ENCODE data around the gene DIDO1.

The DIDO1 gene

DNA sequence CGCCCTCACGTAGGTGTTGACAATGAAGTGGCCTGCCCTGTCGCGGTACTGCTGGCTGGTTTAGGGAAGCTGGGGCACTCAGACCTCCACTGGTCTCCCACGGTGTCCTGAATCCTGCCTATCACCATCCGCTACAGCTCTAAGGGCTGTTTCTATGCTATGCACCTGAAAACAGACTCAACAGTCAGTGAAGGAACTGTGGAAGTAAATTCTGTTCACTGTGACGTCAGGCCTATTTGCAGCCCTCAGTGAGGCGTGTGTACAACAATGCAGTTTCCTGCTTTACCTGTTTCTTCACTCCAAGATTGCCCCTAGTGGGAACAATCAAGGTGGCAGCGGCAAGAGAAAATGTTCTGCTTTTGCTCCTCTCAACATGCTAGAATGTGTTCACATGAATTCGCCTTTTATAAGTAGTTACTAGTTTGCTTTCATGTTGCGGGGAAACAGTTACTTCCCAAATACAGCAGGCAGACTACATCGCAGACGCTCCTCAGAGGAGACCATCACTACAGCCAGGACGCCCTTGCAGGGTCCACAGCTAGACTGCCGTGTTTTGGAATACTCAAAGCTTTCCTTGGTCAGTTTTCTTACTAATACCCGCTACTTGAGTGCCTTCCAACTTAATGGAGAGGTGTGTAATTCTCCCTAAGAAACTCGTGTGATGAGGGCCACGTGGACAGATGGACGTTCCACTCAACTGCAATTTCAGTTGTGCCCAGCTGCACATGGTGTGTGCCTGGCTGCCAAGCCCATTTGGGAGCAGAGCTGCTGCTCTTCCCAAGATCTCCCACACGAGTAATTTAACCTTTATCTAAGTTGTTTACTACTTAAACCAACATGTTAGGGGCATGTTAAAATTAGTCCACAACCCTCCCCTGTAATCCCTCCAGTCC lies 25.4 kb downstream of the DIDO1 start:
- intact Hi-C loops (cut with DNase I) = loop anchor here (1.0 to 2.0 kb wide), 2 partner anchors 25 to 108 kb away; partner anchors contain the start of gene DIDO1
- peak in 1 of 10 donors; percentile 53 for DNase-seq

DNA sequence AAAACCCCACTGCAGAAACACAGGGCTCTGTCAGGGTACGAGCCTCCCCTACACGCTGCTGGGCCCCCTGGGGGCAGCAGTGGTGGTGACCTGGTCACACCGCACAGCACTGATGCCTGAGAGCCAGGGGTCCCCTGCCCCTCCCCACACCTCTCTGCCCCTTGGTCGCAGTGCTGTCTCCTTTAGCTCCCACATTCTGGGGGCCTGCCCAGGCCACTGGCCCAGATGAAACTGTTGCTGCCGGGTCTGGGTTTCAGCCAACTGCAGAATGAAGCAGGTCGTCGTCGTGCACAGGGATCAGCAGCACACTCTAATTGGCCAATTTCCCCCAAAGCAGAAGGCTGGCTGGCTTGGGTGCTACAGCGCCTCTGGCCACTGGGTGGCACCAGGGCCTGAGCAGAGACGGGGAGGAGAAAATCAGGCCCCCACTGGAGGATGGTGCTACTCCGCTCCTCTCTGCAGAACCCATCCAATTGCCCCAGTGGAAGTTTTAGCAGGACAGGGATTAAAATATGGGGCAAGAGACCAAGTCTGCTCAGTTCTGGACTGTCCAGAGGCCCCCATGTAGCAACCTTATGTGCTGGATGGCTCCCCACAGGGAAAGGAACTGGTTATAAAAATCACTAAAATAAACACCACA lies 26.1 kb downstream of the DIDO1 start:
- DNase-seq = peak; percentile 70 to 96 (median 82)
- intact Hi-C loops (cut with DNase I) = loop anchor here (1.0 to 2.0 kb wide), 2 partner anchors 26 to 109 kb away; partner anchors contain the start of gene DIDO1

DNA sequence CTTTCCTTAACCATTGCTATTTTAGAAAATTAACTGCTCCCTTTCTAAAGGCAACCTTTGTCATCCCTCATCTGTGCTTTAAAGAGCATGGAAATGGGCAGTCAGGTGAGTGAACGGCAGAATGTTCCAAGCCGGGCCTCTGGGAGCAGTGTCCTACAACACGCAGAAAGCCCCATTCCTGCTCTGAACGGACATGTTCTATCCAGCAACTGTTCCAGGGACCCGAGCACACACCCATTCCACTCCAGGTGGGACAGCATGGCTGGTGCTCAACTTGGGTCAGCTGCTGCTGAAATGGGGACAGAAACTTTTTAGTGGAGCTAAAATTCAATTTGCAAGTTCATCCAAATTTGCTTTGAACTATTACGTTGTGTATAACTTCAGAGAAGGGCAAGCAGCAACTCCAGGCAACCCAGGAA lies 26.7 kb downstream of the DIDO1 start:
- DNase-seq = peak in 1 of 10 donors; percentile 61
- intact Hi-C loops (cut with DNase I) = loop anchor here (1.0 to 2.0 kb wide), 2 partner anchors 27 to 109 kb away; partner anchors contain the start of gene DIDO1

DNA sequence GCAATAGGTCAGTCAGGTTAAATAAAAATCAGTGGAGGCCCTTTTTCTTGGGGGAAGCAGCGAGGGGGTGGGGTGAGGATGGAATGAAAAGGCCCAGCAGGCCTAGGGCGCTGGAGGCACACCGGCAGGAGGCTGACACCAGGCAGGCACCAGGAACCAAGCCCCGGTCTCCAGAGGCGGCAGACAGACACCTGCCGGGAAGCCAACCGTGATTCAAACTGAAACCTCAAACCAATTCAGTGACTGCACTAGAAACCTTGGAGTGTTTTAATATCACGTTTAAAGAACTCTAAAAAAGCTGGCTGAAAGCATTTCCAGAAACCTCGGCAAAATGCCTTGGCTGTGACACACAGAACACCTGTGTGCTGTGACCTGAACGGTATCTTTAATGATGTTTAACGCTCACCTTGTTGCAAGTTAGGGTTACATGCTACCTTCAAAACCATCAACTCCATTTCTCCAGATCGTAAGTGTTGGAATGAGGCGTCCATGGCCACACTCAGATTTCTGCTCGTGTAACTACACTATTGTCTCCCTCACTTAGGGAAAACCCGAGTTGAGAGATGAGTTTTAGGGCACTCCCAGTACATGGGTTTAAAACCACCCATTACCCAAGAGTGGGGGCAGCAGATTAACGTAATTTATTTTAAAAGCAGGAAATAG lies 27.2 kb downstream of the DIDO1 start:
- intact Hi-C loops (cut with DNase I) = no loop called here
- peak in 1 of 10 donors; percentile 58 for DNase-seq

DNA sequence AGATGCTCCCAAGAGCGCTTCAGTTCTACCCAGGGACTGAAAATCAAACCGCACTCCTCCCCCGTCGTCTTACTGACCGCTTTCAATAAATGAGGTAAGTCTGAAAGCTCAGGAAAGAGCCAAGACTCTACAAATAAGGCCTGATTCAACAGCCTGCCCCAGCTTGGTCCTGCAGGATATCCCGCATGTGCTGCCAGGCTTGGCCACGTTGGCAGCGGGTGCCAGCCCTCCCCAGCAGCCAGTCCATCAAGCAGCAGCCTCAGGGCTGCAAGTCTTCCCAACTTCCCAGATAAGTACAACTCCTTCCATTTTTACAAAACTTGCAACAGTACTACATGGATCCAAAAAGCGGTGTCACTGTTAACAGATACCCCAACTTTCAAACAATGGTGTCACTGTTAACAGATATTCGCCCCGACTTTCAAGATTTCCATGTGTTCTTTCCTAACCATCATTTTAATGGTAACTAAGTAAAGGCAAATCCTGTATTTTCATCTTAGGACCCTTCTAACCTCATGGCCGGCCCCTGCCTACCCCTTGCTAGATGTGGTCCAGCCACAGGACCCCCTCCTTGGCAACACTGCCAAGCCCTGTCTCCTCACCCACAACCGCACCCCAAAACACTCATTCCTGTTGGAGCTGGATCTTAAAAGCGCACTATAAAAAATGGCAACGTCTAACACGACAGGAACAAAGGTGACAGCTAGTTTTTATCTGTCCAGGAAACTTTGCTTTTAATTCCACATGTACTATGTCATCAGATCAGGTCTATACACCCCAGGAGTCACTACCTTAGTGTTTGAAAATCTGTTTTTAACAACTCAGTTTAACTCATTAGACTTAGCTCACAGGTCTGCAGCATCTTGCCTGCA lies 28.0 kb downstream of the DIDO1 start:
- intact Hi-C loops (cut with DNase I) = no loop called here
- peak in 1 of 10 donors; percentile 68 for DNase-seq

DNA sequence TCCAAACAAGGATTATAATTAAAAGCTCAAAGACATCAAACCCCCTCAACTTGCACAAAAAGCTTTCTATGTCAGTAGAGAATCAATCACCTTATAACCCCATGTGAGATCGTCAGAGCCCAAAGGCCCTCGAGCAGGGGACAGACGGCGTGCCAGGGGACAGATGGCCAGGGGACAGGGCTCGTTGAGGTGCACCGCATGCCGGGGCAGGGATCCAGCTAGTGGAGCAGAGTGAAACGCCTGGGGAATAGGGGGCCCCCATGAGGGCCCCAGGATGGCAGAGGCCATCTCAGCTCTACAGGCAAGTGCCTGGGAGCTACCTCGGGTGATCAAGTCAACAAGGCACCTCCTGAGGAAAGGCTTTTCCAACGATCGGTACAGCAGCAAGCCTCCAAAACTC lies 28.6 kb downstream of the DIDO1 start:
- intact Hi-C loops (cut with DNase I) = no loop called here
- peak in 1 of 10 donors; percentile 30 for DNase-seq

DNA sequence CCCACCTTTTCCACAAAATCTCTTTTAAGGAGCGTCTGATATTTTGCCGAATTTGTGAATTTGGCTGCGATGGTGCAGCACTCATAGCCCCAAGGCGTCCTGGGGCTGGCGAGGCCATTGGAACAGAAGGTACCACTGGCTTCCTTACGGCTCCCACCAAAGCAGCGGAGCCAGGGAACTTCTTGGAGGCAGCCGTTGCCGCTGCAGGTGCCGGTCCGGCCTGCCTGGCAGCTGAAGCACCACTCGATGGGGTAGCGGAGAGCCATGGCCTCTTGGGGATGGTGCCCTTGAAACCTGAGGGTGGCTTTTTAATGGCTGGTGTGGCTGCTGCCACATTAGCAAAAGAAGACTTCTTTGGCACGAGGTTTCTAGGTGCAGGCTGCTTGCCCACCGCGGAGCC lies 29.8 kb downstream of the DIDO1 start:
- intact Hi-C loops (cut with DNase I) = no loop called here
- DNase-seq = peak in 1 of 10 donors; percentile 63

DNA sequence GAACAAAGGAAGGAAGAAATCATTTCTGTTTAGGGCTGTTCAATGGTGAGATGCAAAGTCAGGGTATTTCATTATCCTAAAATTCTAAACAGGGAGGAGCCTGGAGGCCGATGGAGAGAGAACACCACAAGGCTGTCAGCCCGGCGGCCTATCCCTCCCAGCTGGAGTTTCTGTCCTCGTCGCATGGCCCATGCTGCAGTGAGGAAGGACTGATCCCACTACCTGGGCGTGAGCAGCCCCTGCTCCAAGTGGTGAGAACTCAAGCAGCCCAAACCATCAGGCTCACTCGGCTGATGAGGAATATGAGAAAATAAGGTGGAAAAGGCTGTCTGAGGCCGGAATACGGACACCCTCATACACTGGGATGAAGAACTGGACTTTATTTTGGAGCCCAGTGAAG lies 30.8 kb downstream of the DIDO1 start:
- DNase-seq = peak in 1 of 10 donors; percentile 35
- intact Hi-C loops (cut with DNase I) = no loop called here

DNA sequence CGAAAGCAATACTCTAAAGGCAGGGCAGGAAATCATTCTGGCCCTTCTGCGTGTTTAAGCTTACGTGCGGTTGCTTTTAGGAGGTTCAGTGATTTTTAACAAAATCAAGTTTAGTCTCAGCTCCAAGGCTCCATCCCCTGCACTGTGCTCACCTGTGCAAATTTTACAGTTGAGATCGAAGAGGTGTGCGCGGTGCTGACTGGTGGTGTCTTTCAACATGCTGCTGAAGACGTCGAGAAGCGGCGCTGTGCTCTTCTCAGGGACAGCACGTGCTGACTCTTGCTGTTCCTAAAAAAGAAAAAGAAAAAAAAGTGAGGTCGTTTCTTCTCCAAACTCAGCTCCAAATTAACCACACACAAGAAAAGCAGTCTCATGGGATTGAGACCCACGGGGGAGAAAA lies 32.0 kb downstream of the DIDO1 start:
- intact Hi-C loops (cut with DNase I) = no loop called here
- DNase-seq = peak in 1 of 10 donors; percentile 29

DNA sequence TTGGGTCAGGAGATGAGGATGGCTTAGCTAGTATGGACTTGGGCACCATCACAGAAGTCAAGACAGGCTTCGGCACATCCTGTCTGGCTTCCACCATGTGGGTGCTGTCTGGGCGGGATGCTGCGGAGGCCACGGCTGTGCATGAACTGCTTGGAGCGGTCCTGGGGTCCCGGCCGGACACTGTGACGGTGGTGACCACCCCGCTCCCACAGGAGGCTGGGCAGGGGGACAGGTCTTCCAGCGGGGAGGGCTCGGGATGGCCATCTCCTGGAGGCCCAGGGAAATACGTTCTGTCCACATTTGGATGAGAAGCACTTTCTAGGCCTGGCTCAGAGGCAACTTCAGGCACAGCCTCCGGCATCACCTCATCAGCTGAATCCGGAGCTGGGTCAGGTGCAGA lies 32.6 kb downstream of the DIDO1 start:
- DNase-seq = peak in 1 of 10 donors; percentile 65
- intact Hi-C loops (cut with DNase I) = no loop called here

DNA sequence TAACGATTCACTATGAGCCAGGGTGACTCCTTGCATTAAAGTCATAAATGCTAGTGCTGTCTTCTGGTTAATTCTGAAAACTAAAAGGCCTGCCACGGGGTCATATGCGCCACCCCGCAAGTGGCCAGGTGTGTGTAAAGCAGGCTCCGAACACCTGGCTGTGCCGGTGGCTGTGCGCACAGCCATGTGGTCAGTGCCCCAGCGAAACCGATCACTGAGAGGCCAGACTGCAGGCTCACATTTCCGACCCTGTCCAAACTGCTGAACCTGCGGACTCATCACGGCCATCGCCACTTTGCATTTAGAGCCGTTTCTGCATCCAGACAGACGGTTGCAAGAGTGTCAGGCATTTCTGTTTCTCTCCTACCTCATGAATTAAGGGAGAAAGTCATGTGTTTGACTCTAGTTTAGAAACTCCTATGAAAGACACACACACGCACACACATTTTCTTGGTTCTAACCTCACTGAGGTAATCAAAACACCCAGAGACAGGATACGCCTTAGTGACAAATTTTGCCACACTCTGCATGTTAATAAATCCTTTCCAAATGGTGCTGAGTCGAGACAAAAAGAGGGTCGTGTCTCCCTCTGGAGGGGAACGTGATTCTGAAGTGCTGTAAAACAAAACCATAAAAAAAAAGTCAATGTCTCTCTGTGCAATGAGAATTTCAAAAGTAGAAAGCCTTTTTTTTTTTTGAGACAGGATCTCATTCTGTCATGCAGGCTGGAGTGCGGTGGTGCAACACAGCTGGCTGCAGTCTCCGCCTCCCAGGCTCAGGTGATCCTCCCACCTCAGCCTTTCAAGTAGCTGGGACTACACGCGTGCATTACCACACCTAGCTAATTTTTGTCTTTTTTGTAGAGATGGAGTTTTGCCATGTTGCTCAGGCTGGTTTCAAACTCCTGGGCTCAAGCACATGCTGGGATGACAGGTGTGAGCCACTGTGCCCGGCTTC lies 33.7 kb downstream of the DIDO1 start:
- intact Hi-C loops (cut with DNase I) = no loop called here
- peak in 1 of 10 donors; percentile 13 for DNase-seq

DNA sequence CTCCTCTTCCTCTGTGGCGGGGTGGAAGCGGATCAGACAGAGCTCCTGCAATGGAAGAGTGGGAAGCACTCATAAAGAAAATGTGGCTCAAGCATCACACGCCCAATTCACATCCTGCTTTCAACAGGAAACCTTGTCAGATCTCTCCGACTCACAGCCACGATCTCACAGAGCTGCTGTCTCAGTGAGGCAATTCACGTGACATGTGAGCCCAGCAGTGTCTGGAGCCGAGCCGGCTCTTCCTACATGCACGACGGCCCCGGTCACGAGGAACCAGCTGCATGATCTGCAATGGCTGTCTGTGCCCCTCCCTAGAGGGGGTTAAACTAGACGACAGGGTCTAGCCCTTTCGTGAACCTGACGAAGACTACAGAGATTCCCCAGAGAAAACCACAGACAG lies 35.2 kb downstream of the DIDO1 start:
- intact Hi-C loops (cut with DNase I) = no loop called here
- peak in 1 of 10 donors; percentile 63 for DNase-seq

DNA sequence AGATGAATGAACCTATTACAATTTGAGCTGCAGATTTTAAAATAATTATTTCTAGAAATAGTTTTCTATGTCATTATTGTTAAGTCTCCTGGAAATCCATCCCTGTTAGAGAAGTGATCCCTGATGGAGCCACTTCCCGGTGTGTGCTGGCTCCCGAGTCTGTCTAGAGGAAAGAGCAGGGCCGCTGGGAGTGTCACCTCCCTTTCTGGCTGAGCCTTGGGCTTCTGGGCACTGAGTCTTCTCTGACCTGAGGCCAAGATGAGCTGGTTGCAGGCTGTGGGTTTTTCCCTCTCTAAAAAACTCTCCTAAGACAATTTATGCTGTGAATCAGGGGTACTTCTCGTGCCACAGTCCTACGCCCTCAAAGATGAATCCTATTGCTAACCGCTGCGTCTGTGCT lies 35.9 kb downstream of the DIDO1 start:
- intact Hi-C loops (cut with DNase I) = no loop called here
- DNase-seq = peak in 2 of 10 donors; percentile 16 to 55

DNA sequence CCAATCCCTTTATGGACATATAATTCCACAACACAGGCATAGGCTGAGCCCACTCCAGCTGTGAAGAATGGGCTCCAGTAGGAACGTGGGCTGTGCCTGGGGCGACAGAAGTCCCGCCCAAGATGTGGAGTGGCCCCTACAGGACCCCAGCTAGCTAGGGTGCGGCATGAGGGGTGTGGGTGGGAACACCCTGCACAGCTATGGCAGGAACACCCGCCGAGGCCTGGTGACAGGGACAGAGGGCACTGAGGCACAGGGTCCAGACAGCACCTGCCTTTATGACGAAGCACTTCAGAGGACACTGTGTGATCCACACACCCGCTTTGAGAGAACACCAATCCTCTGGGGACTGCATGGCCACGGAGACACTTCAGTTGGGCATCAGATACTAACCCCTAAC lies 36.4 kb downstream of the DIDO1 start:
- intact Hi-C loops (cut with DNase I) = no loop called here
- peak in 2 of 10 donors; percentile 52 to 69 for DNase-seq

DNA sequence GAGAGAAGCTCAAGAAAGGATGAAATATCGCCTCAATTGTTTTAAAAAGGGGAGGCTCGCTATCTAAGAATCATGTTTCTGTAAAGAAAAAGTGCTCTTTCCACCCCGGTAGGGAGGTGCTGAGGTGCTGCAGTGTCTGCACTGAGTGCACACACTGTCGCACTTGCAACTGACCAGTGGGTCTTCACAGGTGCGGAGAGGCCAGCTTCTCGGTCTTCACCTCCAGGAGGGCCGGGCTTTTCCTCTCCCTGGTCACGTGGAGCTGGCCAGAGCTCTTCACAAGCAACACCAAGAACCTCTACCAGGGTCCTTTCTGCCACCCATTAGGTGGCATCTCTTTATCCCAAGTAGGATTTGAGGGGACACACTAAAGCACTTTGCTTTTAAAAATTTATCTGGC lies 36.9 kb downstream of the DIDO1 start:
- peak in 2 of 10 donors; percentile 12 to 24 for DNase-seq
- intact Hi-C loops (cut with DNase I) = no loop called here

DNA sequence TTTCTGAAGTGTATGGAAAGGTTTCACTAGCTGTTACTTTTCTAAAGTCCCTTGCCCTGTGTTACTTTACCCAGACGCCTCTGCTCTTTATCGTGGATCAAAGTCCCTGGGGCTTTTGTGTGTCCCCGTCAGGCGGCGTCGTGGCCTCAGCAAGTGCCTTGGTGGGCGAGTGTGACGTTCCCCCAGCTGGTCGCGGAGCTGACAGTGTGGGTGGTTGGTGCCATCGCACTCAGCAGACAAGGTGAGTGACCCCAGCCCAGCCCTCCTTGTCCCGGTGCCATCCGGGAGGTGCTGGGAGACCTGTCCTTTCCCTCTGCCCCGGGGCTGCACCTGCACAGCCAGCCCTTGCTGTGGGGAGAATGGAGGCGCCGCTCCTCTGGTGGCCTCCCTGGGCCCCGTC lies 37.4 kb downstream of the DIDO1 start:
- intact Hi-C loops (cut with DNase I) = no loop called here
- DNase-seq = peak in 3 of 10 donors; percentile 55 to 77 (median 61)

DNA sequence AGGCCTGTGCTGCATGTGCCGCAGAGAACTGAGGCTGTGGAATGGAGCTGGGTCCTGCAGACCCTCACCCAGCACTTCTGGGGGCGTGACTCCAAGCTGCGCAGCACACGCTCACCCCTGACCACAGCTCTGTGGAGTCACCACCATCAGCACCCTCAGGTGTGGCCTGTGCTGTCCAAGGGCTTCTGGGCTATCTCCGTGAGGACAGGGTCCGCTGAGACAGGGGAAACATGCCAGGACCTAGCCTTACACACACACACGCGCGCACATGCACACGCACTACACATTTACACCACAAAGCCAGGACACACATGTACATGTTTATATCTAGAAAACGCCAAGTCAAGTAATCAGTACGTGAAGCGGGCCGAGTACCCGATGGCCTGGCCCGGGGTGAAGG lies 37.9 kb downstream of the DIDO1 start:
- intact Hi-C loops (cut with DNase I) = no loop called here

DNA sequence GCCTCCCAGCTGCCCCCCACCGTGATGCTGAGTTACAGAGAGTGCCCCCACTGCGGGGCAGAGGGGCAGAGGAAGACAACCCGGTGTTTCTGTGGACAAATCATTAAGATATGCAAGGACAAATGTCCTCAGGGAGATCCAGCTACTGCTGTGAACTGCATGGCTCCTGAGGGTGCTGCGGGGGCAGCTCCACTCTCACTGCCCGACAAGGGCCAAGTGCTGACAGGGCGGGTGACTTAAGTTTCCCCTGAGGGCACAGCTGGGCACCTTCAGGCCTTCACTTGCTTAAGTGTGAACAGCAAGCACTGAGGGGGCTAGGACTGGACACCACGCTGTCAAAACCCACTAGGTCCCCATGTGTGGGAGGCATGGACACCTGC lies 38.5 kb downstream of the DIDO1 start:
- intact Hi-C loops (cut with DNase I) = no loop called here
- peak in 2 of 10 donors; percentile 37 to 39 for DNase-seq

More for the DNA sequence above, 37.9 kb downstream of the DIDO1 start:
- peak in 3 of 10 donors; percentile 33 to 55 (median 49) for DNase-seq

Data from posterior cingulate gyrus (tissue), 11 donors.